ENCODE results near the gene MRO.
"Not testable (repeated sequence)": the region's sequence is repeated elsewhere in the genome, so short reads cannot be mapped to it uniquely, and the experiment has no call there.

The MRO gene

DNA sequence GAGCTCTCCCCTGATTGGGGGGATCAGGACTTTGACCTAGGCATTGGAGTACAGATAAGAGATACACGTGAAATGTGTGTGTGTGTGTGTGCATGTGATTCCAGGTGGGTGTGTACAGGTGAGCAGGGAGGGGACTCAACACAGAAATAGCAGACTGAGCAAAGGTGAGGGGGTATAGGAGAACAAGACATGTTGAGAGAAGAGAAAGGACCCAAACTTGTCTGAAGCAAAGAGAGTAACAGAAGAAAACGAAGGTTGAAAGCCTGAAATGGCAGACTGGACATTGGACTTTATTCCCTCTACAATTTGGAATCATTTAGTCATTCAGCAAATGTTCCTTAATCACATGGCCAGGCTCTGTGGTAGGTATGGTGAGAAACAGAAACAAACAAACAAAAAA lies 23.3 kb downstream of the MRO start:
- DNase-seq (ENCODE audit: low read depth, low spot score), result no peak
- H3K27ac ChIP-seq, result no peak overlapping the region

DNA sequence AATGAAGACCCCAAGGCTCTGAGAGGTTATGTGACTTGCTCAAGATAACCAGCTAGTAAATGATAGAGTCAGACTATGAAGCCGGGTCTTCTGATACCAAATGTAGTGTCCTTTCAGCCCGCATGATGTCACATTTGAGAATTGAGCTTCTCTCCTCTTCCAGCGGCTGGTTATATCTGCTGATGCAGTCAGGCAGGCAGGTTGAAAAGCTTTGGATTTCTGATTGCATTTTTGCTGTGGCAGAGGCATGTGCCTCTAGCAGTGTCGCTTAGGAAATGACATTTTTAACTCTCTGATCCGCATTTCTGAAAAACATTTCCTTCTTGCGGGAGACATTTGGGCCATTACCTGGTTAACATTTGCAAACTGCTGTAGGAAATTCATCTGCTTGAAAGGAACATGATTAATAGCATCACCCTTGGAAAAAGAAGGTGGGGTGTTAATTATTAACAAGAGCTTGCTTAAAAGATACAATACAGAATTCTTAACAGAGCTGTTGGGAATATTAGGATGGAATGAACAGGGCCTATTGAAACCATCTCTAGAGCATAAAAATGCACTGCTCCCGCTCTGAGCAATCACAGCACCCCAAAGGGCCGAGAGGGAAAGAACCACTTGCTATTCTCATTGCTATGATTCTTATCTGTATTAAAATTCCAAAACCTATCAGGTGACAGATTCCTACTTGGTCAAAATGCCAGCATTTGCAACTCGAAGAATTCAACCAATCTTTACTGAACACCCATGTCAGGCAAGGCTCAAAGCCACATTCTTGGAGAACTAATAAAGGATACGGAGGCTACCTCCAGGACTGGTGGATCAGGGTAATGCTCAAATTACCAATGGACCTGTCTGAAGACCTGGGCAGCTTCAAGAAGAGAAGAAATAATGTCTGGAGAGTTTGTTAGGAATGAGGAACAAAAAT lies 25.9 kb downstream of the MRO start:
- H3K27ac ChIP-seq, result no peak overlapping the region
- DNase-seq (ENCODE audit: low read depth, low spot score), result no peak

DNA sequence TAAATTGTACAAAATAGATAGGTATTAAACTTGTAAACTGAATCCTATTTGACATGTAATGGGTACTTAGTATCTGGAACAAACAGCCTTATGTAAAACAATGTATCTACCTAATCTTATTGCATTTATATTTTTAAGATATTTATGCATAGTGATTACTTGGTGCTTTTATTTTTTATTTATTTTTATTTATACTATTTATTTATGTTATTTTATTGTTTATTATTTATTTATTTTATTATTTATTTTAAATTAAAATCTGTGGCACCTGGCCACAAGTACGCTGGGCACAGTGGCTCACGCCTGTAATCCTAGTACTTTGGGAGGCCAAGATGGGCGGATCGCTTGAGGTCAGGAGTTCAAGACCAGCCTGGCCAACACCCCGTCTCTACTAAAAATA lies 26.9 kb downstream of the MRO start:
- no peak overlapping the region for H3K27ac ChIP-seq
- DNase-seq (ENCODE audit: low read depth, low spot score), result no peak

GRCh38 chr18:50791599-50792438 lies 28.0 kb downstream of the MRO start:
- H3K27ac ChIP-seq, result no peak overlapping the region
- no peak for DNase-seq (ENCODE audit: low read depth, low spot score)

DNA sequence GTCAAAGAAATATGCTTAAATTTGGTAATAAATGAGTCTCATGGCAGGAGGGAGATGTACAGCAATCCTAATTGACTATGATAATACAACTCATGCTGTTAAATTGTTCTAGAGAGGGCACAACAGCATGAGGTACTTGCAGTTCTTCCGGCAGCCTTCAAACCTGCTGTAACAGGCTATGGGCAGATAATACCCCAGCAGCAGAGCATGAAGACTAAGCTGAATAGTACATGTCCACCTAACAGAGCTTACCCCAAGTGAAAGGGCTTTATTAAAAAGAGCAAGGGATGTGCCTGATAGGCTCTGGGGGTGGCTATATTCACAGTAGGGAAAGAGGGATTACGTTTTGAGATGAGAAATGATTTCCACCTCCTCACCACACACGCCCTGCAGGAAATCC lies 28.9 kb downstream of the MRO start:
- H3K27ac ChIP-seq, result no peak overlapping the region
- no peak for DNase-seq (ENCODE audit: low read depth, low spot score)

GRCh38 chr18:50790241-50790640 lies 29.6 kb downstream of the MRO start:
- no peak overlapping the region for H3K27ac ChIP-seq
- DNase-seq (ENCODE audit: low read depth, low spot score), result no peak

GRCh38 chr18:50788284-50788683 lies 31.5 kb downstream of the MRO start:
- DNase-seq (ENCODE audit: low read depth, low spot score), result no peak
- H3K27ac ChIP-seq, result no peak overlapping the region

DNA sequence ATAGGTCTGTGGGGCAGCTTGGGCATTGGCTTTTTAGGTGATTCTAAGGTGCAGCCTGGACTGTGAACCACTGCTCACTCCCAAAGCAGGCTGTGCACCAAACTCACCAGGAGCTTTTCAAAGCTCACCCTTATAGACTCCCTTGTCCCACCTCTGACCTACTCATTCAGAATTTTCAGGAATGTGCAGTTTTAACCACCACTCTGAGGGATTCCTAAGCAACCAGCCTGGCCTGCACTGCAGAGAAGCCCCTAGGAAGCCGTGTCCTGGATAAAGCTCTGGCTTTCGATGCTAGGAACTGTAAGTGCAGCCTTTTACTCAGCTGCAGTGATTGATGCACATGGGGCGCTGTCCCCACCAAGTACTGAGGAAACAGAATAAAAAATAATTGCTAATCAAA lies 33.0 kb downstream of the MRO start:
- no peak overlapping the region for H3K27ac ChIP-seq
- no peak for DNase-seq (ENCODE audit: low read depth, low spot score)

DNA sequence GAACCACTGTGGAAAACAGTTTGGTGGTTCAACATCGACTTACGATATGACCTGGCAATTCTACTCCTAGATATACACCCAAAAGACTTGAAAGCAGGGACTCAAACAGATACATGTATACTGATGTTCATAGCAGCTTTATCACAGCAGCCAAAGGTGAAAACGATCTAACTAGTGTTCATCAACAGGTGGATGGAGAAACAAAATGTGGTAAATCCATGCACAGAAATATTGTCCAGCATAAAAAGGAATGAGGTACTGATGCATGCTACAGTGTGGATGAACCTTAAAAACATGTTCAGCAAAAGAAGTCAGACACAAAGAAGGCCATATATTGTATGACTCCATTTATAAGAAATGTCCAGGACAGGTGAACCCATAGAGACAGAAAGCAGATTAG lies 36.3 kb downstream of the MRO start:
- no peak for DNase-seq (ENCODE audit: low read depth, low spot score)
- no peak overlapping the region for H3K27ac ChIP-seq

DNA sequence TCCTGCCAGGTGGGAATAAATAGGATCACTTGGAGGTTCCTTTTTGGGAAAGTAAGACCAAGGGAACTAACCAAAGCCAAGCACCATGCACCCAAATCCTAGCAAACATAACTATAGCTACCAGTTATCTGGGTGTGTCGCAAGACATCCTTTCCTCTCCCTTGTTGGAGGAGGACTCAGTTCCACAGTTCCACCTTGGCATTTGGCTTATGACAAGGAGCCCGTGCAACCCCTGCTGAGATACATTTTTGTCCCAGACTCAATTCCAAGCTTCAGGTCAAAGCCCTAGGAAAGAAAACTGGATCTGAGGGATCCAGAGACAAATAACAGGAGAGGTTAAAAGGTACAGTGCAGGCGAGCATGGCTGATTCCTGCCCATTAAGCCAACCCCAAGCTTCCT lies 40.8 kb downstream of the MRO start:
- not testable (repeated sequence) for DNase-seq (ENCODE audit: low read depth, low spot score)

GRCh38 chr18:50776383-50776782 lies 43.4 kb downstream of the MRO start:
- DNase-seq (ENCODE audit: low read depth, low spot score), result no peak
- H3K27ac ChIP-seq, result no peak overlapping the region

More for the DNA sequence above, 40.8 kb downstream of the MRO start:
- not testable (repeated sequence) for H3K27ac ChIP-seq

- no peak overlapping the region for H3K27ac ChIP-seq
- no peak for DNase-seq (ENCODE audit: low read depth, low spot score)
Observed at GRCh38 chr18:50775726-50776125, 44.1 kb downstream of the MRO start.

DNA sequence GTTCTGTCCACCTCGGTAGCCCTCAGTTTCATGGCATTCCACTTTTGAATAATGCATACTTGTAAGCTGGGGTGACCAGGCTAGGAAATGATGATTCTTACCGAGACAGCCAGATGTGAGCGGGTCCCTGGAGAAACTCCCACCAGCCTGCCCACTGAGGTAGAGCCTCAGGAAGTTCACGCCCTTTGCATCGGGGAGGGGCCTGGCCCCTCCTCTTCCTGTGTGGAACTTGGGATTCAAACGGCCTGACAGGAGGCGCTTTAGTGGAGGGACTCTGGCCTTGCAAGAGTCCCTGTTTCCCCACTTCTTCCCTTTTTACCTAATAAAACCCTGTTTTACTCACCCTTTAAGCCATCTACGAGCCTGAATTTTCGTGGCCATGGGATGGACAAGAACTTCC lies 44.6 kb downstream of the MRO start:
- DNase-seq (ENCODE audit: low read depth, low spot score), result no peak
- no peak overlapping the region for H3K27ac ChIP-seq

GRCh38 chr18:50769463-50769862 lies 50.4 kb downstream of the MRO start:
- no peak for DNase-seq (ENCODE audit: low read depth, low spot score)
- H3K27ac ChIP-seq, result no peak overlapping the region

DNA sequence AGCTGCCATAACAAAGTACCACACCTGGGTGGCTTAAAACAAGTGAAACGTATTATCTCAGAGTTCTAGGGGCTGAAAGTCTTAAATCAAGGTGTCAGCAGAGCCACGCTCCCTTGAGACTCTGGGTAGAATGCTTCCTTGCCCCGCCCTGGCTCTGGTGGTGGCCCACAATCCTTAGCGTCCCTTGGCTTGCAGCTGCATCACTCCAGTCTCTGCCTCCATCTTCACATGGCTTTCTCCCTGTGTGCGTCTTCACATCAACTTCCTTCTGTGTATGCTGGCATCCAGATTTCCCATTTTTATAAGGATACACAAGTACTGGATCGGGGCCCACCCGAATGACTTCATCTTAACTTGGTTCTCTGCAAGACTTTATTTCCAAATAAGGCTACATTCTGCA lies 62.5 kb downstream of the MRO start:
- no peak for DNase-seq (ENCODE audit: low read depth, low spot score)
- no peak overlapping the region for H3K27ac ChIP-seq

DNA sequence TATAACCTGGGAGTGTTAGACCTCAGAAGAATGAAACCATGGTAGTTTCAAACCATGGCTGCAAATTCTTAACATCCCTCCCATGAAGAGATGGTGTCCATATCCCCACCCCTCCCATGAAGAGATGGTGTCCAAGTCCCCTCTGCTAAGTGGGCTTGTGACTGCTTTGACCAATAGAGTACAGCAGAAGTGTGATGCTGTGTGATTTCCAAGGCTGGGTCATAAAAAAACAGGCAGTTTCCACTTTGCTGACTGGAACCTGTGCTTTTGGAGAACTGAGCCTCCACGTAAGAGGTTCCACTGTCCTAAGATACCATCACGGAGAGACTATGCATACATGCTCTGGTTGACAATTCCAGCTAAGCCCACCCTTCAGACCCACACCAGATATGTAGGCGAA lies 65.5 kb downstream of the MRO start:
- H3K27ac ChIP-seq, result no peak overlapping the region
- no peak for DNase-seq (ENCODE audit: low read depth, low spot score)

DNA sequence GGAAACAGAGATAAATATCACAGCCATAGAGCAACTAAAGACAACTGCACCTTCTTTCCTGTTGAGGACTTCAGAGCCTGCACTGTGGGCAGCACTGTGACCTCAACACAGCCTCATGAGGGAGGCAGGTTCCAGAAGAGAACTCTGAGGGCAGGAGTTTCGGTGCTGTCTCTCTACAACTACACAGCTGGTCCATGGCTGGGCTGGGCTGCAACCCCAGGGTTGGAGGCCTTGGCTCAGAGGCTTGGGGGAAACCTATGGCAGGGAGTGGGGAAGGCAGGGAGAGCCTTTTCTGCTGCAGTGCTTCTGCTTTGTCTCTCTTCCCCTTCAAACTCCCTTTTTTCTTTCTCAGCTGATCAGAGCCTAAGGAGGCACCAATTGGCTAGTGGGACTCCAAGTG lies 66.5 kb downstream of the MRO start:
- no peak for DNase-seq (ENCODE audit: low read depth, low spot score)
- no peak overlapping the region for H3K27ac ChIP-seq

DNA sequence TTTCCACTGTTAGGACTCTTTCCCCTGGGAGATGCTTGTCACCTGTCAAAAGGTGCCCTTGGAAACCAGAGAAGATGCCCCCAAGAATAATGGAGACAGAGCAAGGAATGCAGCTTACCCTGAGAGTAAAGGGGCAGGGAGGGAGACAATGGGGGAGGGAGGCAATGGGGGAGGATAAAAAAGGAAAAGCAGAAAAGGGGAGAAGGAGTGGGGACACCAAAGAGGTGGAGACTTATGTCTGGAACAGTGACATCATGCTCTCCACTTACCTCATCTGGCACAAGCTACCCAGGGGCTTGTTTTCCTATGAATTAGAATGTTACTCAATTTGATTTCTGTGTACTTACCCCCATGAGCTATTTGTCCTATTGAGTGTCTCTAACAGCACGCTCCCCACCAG lies 67.9 kb downstream of the MRO start:
- no peak for DNase-seq (ENCODE audit: low read depth, low spot score)
- no peak overlapping the region for H3K27ac ChIP-seq

- H3K27ac ChIP-seq, result no peak overlapping the region
- DNase-seq (ENCODE audit: low read depth, low spot score), result no peak
Observed at GRCh38 chr18:50751490-50751889, 68.3 kb downstream of the MRO start.

DNA sequence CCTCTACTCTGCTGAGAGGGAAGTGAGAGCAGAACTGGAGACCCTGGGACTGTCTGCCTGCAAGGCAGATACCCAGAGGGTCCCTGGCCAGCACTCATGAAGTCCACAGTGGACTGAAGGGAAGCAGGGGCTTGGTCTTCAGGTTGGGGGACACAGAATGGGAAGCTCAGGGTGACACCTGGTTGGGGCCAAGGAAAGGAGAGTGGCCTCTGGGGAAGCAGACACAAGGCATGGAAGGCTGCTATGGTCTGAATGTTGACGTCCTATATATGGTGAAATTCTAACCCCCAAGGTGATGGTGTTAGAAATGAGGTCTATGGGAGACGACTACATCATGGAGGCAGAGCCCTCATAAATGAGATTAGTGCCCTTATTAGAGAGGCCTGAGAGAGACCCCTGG lies 69.3 kb downstream of the MRO start:
- H3K27ac ChIP-seq, result no peak overlapping the region
- DNase-seq (ENCODE audit: low read depth, low spot score), result no peak

GRCh38 chr18:50749945-50750344 lies 69.9 kb downstream of the MRO start:
- no peak overlapping the region for H3K27ac ChIP-seq
- no peak for DNase-seq (ENCODE audit: low read depth, low spot score)
